Anterior cingulate cortex (tissue), 58 donors: Measurements from ENCODE around the gene LHX4.

Experiments used
- DNase-seq, 58 donors: peaks; one replicate each; lab custom pipeline; 2025; lab: John Stamatoyannopoulos, UW

The LHX4 gene

DNA sequence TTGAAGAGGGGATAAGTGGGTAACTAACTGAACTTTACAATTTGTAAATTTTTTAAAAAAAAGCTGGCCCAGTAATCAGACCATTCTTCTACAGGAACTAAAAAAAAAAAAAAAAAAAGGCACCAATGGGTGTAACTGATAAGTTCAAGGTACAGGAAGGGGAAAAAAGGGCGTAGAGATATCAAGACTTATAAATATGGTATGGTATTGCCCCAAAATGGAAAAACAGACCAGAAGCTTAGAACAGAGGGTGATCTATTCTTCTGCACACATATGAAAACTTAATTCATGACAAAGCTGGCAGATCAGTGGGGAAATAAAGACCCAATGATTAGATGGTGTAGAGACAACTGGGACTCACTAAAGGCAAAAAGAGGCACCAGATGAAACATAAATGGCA, 58.9 kb downstream of the LHX4 start:
- no peak for DNase-seq

- no peak for DNase-seq
Observed at GRCh38 chr1:180290265-180291001, 60.4 kb downstream of the LHX4 start.

- no peak for DNase-seq
Observed at GRCh38 chr1:180291004-180291403, 60.9 kb downstream of the LHX4 start.

- DNase-seq, result no peak
Observed at GRCh38 chr1:180294711-180295110, 64.6 kb downstream of the LHX4 start.

DNA sequence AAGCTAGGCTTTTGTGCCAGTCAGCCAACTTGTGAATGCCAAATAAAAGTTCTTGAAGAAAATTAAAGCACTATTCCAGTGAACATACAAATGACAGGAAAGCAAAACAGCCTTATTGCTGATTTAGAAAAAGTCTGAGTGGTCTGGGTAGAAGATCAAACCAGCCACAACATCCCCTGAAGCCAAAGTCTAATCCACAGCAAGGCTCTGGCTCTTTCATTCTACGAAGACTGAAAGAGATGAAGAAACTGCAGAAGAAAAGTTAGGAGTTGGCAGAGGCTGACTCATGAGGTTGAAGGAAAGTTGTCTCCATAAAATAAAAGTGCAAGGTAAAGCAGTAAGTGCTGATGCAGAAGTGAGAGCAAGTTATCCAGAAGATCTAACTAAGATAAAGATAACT, 65.9 kb downstream of the LHX4 start:
- DNase-seq, result no peak

- DNase-seq, result no peak
Observed at GRCh38 chr1:180299479-180300221, 69.6 kb downstream of the LHX4 start.

DNA sequence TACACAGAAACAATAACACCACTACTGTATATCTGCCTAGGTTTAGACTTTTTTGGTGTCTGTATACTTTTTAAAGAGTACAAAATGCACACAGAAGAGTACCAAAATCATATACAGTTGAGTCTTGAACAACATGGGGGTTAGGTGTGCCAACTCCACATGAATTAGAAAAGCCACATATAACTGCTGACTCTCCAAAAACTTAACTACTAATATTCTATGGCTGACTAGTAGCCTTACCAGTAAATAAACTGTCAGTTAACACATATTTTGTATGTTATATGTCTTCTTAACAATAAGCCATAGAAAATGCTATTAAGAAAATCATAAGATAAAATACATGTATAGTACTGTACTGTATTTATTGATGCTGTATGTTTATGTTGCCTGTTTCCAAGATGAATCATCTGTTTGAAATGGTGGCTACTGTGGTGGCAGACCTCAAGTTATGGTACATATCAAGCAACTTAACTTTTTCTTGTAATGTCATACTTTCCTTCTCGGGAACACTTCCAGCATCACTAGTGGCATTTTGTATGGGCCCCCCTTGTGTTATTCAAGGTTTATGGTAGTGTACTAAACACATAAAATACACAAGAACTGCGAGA, 71.2 kb downstream of the LHX4 start:
- no peak for DNase-seq

DNA sequence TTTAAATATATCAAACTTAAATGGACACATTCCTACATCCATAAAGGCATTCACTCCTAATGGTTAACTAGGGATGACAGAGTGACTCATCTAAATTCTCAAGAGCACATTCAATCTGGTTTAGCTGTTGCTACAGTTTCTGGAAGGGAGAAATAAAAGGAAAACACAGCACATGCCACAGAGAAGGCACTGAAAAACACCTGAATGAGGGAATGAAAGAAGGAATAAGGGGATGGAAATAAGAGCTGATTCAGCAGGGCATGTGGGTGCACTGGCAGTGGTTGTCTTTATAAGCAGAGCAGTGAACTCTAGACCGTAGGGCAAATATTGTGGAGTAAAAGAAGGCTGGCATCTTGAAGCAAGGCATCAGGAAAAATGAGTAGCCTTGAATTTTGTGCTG, 79.3 kb downstream of the LHX4 start:
- no peak for DNase-seq

DNA sequence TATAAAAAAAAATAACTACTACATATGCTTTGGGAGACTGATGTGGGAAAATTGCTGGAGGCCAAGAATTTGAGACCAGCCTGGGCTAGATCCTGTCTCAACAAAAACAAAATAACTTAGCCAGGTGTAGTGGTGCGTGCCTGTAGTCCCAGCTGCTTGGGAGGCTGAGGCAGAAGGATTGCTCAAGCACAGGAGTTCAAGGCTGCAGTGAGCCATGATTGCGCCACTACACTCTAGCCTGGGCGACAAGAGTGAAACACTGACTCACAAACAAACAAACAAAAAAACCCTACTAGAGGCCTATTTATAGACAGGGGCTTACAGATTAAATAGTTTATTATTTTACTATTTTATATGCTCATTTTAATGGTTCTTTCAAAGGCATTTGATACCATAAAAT, 80.0 kb downstream of the LHX4 start:
- no peak for DNase-seq

DNA sequence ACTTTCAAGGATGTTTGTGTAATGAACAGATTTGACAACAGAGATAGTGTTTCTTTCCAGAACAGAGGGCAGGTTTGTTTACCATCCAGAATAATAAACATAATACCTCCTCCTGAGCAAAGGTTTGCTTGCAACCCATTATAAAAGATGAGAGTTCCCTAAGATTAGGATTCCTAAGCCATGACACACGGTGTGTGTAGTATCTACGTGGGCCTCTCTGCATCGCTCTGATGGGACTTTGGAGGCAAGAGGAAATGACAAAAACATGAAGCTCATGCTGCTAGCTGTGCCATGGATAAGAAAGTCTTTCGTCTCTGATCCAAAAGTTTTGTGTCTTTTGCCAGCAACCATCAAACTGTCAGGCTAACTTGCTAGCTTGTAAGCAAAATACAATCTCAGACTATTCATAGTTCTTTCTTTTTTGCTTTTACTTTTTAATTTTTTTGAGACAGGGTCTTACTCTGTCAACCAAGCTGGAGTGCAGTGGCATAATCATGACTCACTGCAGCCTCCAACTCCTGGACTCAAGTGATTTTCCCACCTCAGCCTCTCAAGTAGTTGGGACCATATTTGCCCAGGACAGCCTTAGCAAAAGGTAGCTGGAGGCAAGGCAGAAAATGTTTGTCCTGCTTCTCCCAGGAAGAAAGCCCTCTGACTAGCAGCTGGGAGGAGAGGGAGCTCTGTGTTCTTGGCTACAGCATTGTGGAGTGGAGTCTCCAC, 81.1 kb downstream of the LHX4 start:
- no peak for DNase-seq

DNA sequence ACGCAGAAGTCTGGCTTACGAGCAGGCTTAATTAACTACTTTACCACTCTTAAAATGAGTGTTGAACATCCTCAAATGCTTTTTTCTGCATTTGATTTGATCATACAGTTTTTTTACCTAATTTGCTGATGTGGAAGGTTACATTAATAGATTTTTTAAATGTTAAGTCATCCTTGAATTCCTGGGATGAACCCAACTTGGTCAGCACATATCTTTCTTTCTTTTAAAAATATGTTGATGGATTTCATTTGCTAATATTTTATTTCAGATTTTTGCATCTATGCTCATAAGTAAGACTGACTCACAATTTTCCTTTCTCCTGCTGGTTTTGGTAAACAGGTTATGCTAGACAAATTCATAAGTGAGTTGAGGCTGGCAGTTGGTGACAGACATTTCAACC, 82.9 kb downstream of the LHX4 start:
- DNase-seq, result no peak

DNA sequence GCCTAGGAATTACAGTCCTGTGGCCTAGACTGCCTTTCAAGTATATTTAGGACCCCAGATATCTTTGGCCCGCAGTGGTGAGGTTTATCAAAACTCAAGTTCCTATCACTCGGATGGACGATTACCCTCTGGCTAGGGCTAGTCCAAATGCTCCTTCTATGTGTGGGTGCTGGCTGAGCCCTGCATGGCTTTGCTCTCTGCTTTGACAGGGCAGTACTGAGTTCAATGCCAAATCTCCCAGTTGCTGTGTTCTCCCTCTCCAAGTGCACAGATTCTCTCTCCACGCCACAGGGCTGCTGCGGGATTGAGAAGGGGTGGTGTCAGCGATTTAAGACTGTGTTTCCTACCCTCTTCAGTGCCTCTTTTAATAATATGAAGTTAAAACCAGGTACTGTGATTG, 97.0 kb downstream of the LHX4 start:
- DNase-seq, result no peak
